Measurements from ENCODE around the gene HSBP1L1.

The HSBP1L1 gene

GRCh38 chr18:79944126-79944731, 20.2 kb upstream of the HSBP1L1 start:
- H3K9me3 ChIP-seq (ENCODE audit: control insufficient read depth in 5 of 5, low read length in 5 of 5): no peaks in the 10 kb centered on the region
- H3K9ac ChIP-seq (ENCODE audit: low read length in 5 of 5): peak overlapping the region in 2 of 5 donors; percentile 11 to 17
- H3K36me3 ChIP-seq (ENCODE audit: control insufficient read depth in 5 of 5, insufficient read depth in 5 of 5, low read length in 5 of 5): peaks cover 0 to 49% (median 39%) of the 10 kb centered on the region in 5 donors
- H3K4me1 ChIP-seq (ENCODE audit: control insufficient read depth in 5 of 5, insufficient read depth in 5 of 5, low read length in 5 of 5): peaks cover 13 to 89% (median 70%) of the 10 kb centered on the region in 5 donors
- no peak overlapping the region for H3K27ac ChIP-seq (ENCODE audit: low read depth, low read length)
- H3K4me3 ChIP-seq (ENCODE audit: low read depth in 1 of 5, low read length in 5 of 5): no peak overlapping the region
- no peaks in the 10 kb centered on the region for H3K27me3 ChIP-seq (ENCODE audit: control insufficient read depth in 5 of 5, insufficient read depth in 4 of 5, low read length in 5 of 5)

- Histone ChIP-seq H3K4me3 (ENCODE audit: low read depth in 1 of 5, low read length in 5 of 5) (no peak overlapping the region), H3K4me1 (ENCODE audit: control insufficient read depth in 5 of 5, insufficient read depth in 5 of 5, low read length in 5 of 5) (peaks cover 14 to 89% (median 74%) of the 10 kb centered on the region in 5 donors), H3K27me3 (ENCODE audit: control insufficient read depth in 5 of 5, insufficient read depth in 4 of 5, low read length in 5 of 5) (no peaks in the 10 kb centered on the region), H3K36me3 (ENCODE audit: control insufficient read depth in 5 of 5, insufficient read depth in 5 of 5, low read length in 5 of 5) (peaks cover 0 to 49% (median 39%) of the 10 kb centered on the region in 5 donors), H3K27ac (ENCODE audit: low read depth, low read length) (no peak overlapping the region), H3K9ac (ENCODE audit: low read length in 5 of 5) (peak overlapping the region in 3 of 5 donors; percentile 11 to 62 (median 41)), H3K9me3 (ENCODE audit: control insufficient read depth in 5 of 5, low read length in 5 of 5) (no peaks in the 10 kb centered on the region)
Observed at GRCh38 chr18:79944746-79945117, 19.7 kb upstream of the HSBP1L1 start.

- Histone ChIP-seq H3K27ac (ENCODE audit: low read depth, low read length) (no peak overlapping the region), H3K36me3 (ENCODE audit: control insufficient read depth in 5 of 5, insufficient read depth in 5 of 5, low read length in 5 of 5) (peaks cover 0 to 42% (median 35%) of the 10 kb centered on the region in 5 donors), H3K4me1 (ENCODE audit: control insufficient read depth in 5 of 5, insufficient read depth in 5 of 5, low read length in 5 of 5) (peaks cover 14 to 94% (median 81%) of the 10 kb centered on the region in 5 donors), H3K9me3 (ENCODE audit: control insufficient read depth in 5 of 5, low read length in 5 of 5) (no peaks in the 10 kb centered on the region), H3K27me3 (ENCODE audit: control insufficient read depth in 5 of 5, insufficient read depth in 4 of 5, low read length in 5 of 5) (no peaks in the 10 kb centered on the region), H3K4me3 (ENCODE audit: low read depth in 1 of 5, low read length in 5 of 5) (no peak overlapping the region), H3K9ac (ENCODE audit: low read length in 5 of 5) (peak overlapping the region in 2 of 5 donors; percentile 41 to 62)
Observed at GRCh38 chr18:79945118-79946042, 19.1 kb upstream of the HSBP1L1 start.

GRCh38 chr18:79947054-79947755, 17.2 kb upstream of the HSBP1L1 start:
- Histone ChIP-seq H3K9ac (ENCODE audit: low read length in 5 of 5) (no peak overlapping the region), H3K27ac (ENCODE audit: low read depth, low read length) (no peak overlapping the region), H3K4me1 (ENCODE audit: control insufficient read depth in 5 of 5, insufficient read depth in 5 of 5, low read length in 5 of 5) (peaks cover 14 to 85% (median 76%) of the 10 kb centered on the region in 5 donors)

GRCh38 chr18:79947881-79948610, 16.4 kb upstream of the HSBP1L1 start:
- Histone ChIP-seq H3K4me3 (ENCODE audit: low read depth in 1 of 5, low read length in 5 of 5) (peak overlapping the region in 1 of 5 donors; percentile 1), H3K27ac (ENCODE audit: low read depth, low read length) (no peak overlapping the region), H3K9me3 (ENCODE audit: control insufficient read depth in 5 of 5, low read length in 5 of 5) (no peaks in the 10 kb centered on the region), H3K9ac (ENCODE audit: low read length in 5 of 5) (no peak overlapping the region), H3K4me1 (ENCODE audit: control insufficient read depth in 5 of 5, insufficient read depth in 5 of 5, low read length in 5 of 5) (peaks cover 14 to 77% (median 68%) of the 10 kb centered on the region in 5 donors), H3K27me3 (ENCODE audit: control insufficient read depth in 5 of 5, insufficient read depth in 4 of 5, low read length in 5 of 5) (no peaks in the 10 kb centered on the region), H3K36me3 (ENCODE audit: control insufficient read depth in 5 of 5, insufficient read depth in 5 of 5, low read length in 5 of 5) (peaks cover 0 to 15% (median 10%) of the 10 kb centered on the region in 5 donors)

More at GRCh38 chr18:79947054-79947755, 17.2 kb upstream of the HSBP1L1 start:
- H3K4me3 ChIP-seq (ENCODE audit: low read depth in 1 of 5, low read length in 5 of 5): no peak overlapping the region
- H3K27me3 ChIP-seq (ENCODE audit: control insufficient read depth in 5 of 5, insufficient read depth in 4 of 5, low read length in 5 of 5): no peaks in the 10 kb centered on the region
- H3K9me3 ChIP-seq (ENCODE audit: control insufficient read depth in 5 of 5, low read length in 5 of 5): no peaks in the 10 kb centered on the region
- H3K36me3 ChIP-seq (ENCODE audit: control insufficient read depth in 5 of 5, insufficient read depth in 5 of 5, low read length in 5 of 5): peaks cover 0 to 24% (median 18%) of the 10 kb centered on the region in 5 donors

GRCh38 chr18:79948719-79949411, 15.6 kb upstream of the HSBP1L1 start:
- Histone ChIP-seq H3K27ac (ENCODE audit: low read depth, low read length) (no peak overlapping the region), H3K4me3 (ENCODE audit: low read depth in 1 of 5, low read length in 5 of 5) (peak overlapping the region in 3 of 5 donors; percentile 14 to 68 (median 22)), H3K9me3 (ENCODE audit: control insufficient read depth in 5 of 5, low read length in 5 of 5) (no peaks in the 10 kb centered on the region), H3K4me1 (ENCODE audit: control insufficient read depth in 5 of 5, insufficient read depth in 5 of 5, low read length in 5 of 5) (peaks cover 14 to 69% (median 64%) of the 10 kb centered on the region in 5 donors), H3K9ac (ENCODE audit: low read length in 5 of 5) (peak overlapping the region in 1 of 5 donors; percentile 81), H3K36me3 (ENCODE audit: control insufficient read depth in 5 of 5, insufficient read depth in 5 of 5, low read length in 5 of 5) (peaks cover 0 to 11% (median 7%) of the 10 kb centered on the region in 5 donors), H3K27me3 (ENCODE audit: control insufficient read depth in 5 of 5, insufficient read depth in 4 of 5, low read length in 5 of 5) (no peaks in the 10 kb centered on the region)

GRCh38 chr18:79949697-79950487, 14.6 kb upstream of the HSBP1L1 start:
- Histone ChIP-seq H3K9me3 (ENCODE audit: control insufficient read depth in 5 of 5, low read length in 5 of 5) (no peaks in the 10 kb centered on the region), H3K36me3 (ENCODE audit: control insufficient read depth in 5 of 5, insufficient read depth in 5 of 5, low read length in 5 of 5) (peaks cover 0 to 11% (median 7%) of the 10 kb centered on the region in 5 donors)

GRCh38 chr18:79950515-79951341, 13.7 kb upstream of the HSBP1L1 start:
- H3K4me3 ChIP-seq (ENCODE audit: low read depth in 1 of 5, low read length in 5 of 5): peak overlapping the region; percentile 68 to 89 (median 77)
- H3K4me1 ChIP-seq (ENCODE audit: control insufficient read depth in 5 of 5, insufficient read depth in 5 of 5, low read length in 5 of 5): peaks cover 10 to 50% (median 46%) of the 10 kb centered on the region in 5 donors
- H3K36me3 ChIP-seq (ENCODE audit: control insufficient read depth in 5 of 5, insufficient read depth in 5 of 5, low read length in 5 of 5): peaks cover 0 to 10% (median 7%) of the 10 kb centered on the region in 5 donors
- peak overlapping the region; percentile 25 to 81 (median 62) for H3K9ac ChIP-seq (ENCODE audit: low read length in 5 of 5)
- H3K27ac ChIP-seq (ENCODE audit: low read depth, low read length): peak overlapping the region; percentile 75
- no peaks in the 10 kb centered on the region for H3K27me3 ChIP-seq (ENCODE audit: control insufficient read depth in 5 of 5, insufficient read depth in 4 of 5, low read length in 5 of 5)
- H3K9me3 ChIP-seq (ENCODE audit: control insufficient read depth in 5 of 5, low read length in 5 of 5): no peaks in the 10 kb centered on the region

More at GRCh38 chr18:79949697-79950487, 14.6 kb upstream of the HSBP1L1 start:
- Histone ChIP-seq H3K4me3 (ENCODE audit: low read depth in 1 of 5, low read length in 5 of 5) (peak overlapping the region; percentile 68 to 89 (median 77)), H3K27me3 (ENCODE audit: control insufficient read depth in 5 of 5, insufficient read depth in 4 of 5, low read length in 5 of 5) (no peaks in the 10 kb centered on the region), H3K27ac (ENCODE audit: low read depth, low read length) (peak overlapping the region; percentile 75), H3K4me1 (ENCODE audit: control insufficient read depth in 5 of 5, insufficient read depth in 5 of 5, low read length in 5 of 5) (peaks cover 12 to 59% (median 54%) of the 10 kb centered on the region in 5 donors), H3K9ac (ENCODE audit: low read length in 5 of 5) (peak overlapping the region; percentile 25 to 81 (median 60))

All from subcutaneous abdominal adipose tissue (tissue), 5 donors.